Stimulated activated CD8-positive, alpha-beta memory T cell treated with anti-CD3 and anti-CD28 coated beads, Interleukin-15, amount 100 ng/mL, for 4 hours (primary cell): ENCODE measurements around the gene DZIP3.
A peak's percentile ranks its signal among the peaks of the same experiment; 100 is the strongest.
"Not testable (repeated sequence)": the region's sequence is repeated elsewhere in the genome, so short reads cannot be mapped to it uniquely, and the experiment has no call there.

Experiments used
- DNase-seq, 2 donors: peaks; one replicate each; pipeline ENCODE4 v3.0.0-alpha.2; 2020; ENCODE audit warnings: low read depth in 2 of 2

Gene DZIP3

GRCh38 chr3:108602249-108602934 is 12.9 kb downstream of the DZIP3 start:
- no peak for DNase-seq

GRCh38 chr3:108602935-108603294 is 13.4 kb downstream of the DZIP3 start:
- no peak for DNase-seq

GRCh38 chr3:108603691-108604090 is 14.2 kb downstream of the DZIP3 start:
- DNase-seq: no peak

- DNase-seq: no peak
Observed at GRCh38 chr3:108605028-108605427, 15.5 kb downstream of the DZIP3 start.

GRCh38 chr3:108605491-108605890 is 16.0 kb downstream of the DZIP3 start:
- no peak for DNase-seq

- no peak for DNase-seq
Observed at GRCh38 chr3:108608750-108609149, 19.2 kb downstream of the DZIP3 start.

GRCh38 chr3:108610651-108611050 is 21.1 kb downstream of the DZIP3 start:
- no peak for DNase-seq

- not testable (repeated sequence) for DNase-seq
Observed at GRCh38 chr3:108616090-108616489, 26.6 kb downstream of the DZIP3 start.

GRCh38 chr3:108620250-108620649 is 30.7 kb downstream of the DZIP3 start:
- no peak for DNase-seq

- DNase-seq: no peak
Observed at GRCh38 chr3:108623504-108623903, 34.0 kb downstream of the DZIP3 start.

- no peak for DNase-seq
Observed at GRCh38 chr3:108629974-108630373, 40.5 kb downstream of the DZIP3 start.

- no peak for DNase-seq
Observed at GRCh38 chr3:108642526-108642925, 53.0 kb downstream of the DZIP3 start.

- no peak for DNase-seq
Observed at GRCh38 chr3:108645364-108645763, 55.8 kb downstream of the DZIP3 start.

- DNase-seq: not testable (repeated sequence)
Observed at GRCh38 chr3:108655664-108656063, 66.1 kb downstream of the DZIP3 start.

- no peak for DNase-seq
Observed at GRCh38 chr3:108661699-108662098, 72.2 kb downstream of the DZIP3 start.

- DNase-seq: peak in 1 of 2 donors; percentile 10
Observed at GRCh38 chr3:108662142-108662738, 72.7 kb downstream of the DZIP3 start.

GRCh38 chr3:108664266-108664665 is 74.7 kb downstream of the DZIP3 start:
- no peak for DNase-seq

- DNase-seq: no peak
Observed at GRCh38 chr3:108667312-108667711, 77.8 kb downstream of the DZIP3 start.

GRCh38 chr3:108669208-108669607 is 79.7 kb downstream of the DZIP3 start:
- DNase-seq: no peak

GRCh38 chr3:108672701-108673100 is 83.2 kb downstream of the DZIP3 start:
- DNase-seq: no peak

GRCh38 chr3:108673988-108674661 is 84.6 kb downstream of the DZIP3 start:
- no peak for DNase-seq

- no peak for DNase-seq
Observed at GRCh38 chr3:108677811-108678210, 88.3 kb downstream of the DZIP3 start.

GRCh38 chr3:108692286-108692685 is 102.8 kb downstream of the DZIP3 start:
- DNase-seq: not testable (repeated sequence)
